Upper lobe of left lung (tissue), 4 donors: ENCODE results near the gene LRRC7.

Experiments
- EP300 ChIP-seq, 4 donors: sonication (generic); formaldehyde crosslinking; IDR thresholded peaks; one replicate each; pipeline ENCODE4 v1.5.1; 2017; ENCODE audit warnings: antibody characterized with exemption in 4 of 4, control low read depth in 2 of 4
- POLR2A ChIP-seq, 4 donors: fragments of 450-650 bp; IDR thresholded peaks; one replicate each; pipeline ENCODE4 v1.5.1; 2016 to 2017; ENCODE audit warnings: antibody characterized with exemption in 4 of 4, mild to moderate bottlenecking in 2 of 4

DNA sequence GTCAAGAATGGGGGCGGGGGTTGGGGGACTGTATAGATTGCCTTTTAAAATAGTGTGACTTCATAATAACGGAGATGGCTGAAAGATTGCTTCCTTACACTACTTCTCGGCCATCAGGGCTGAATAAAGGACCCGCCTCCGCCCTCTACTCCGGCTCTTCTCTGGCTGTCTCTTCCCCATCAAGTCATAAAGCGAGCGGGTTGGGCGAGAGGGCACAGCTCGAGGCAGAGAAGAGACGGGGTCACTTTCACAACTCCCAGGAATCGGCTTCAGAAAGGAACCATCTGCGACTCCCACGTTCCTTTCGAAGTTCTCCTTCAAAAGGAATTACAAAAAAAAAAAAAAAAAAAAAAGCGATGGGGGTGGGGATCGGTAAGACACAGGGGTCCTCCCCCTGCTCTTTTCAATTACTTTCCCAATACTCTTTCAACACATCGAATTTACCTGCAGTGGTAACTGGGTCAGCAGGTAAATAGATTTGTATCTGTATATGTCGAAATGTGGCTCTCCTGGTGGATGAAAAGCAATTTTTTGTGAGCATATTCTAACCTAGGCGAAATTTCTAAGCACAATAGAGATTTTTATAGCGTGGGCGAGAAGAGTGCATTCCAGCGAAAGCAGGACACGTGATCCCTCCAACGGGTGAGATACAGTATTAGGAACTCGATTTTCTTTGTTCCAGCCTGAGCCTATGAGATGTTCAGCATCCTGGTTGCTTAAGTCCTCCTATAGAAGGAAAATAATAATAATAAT lies 2.0 kb downstream of the LRRC7 start:
- TF ChIP-seq EP300 (IDR thresholded peaks at IDR 0.05) (no peak), POLR2A (IDR thresholded peaks at IDR 0.05) (no peak)
